GM12865 (cell line): ENCODE measurements around the gene CPZ.

ENCODE experiments used
- DNase-seq: peaks from one replicate; pipeline ENCODE4 v3.0.0; 2010; ENCODE audit warnings: low read depth
- H3K4me3 ChIP-seq: 2 replicates; pipeline ENCODE4 v1.5.1; 2011; ENCODE audit warnings: mild to moderate bottlenecking, low read depth, low read length, control low read depth
- CTCF ChIP-seq: IDR thresholded peaks from 2 replicates; pipeline ENCODE4 v1.5.1; 2011; ENCODE audit warnings: low read length, control low read depth, low read depth, inconsistent platforms; ENCODE audit not compliant: insufficient read depth; ENCODE audit errors: missing control alignments

The CPZ gene

GRCh38 chr4:8552024-8552423 is 40.5 kb upstream of the CPZ start:
- no peak for DNase-seq
- TF ChIP-seq CTCF = no peak

GRCh38 chr4:8552581-8553205 is 39.9 kb upstream of the CPZ start:
- no peak for TF ChIP-seq CTCF
- H3K4me3 ChIP-seq = no peak overlapping the region
- DNase-seq = no peak

More at GRCh38 chr4:8552024-8552423, 40.5 kb upstream of the CPZ start:
- no peak overlapping the region for H3K4me3 ChIP-seq

- no peak for DNase-seq
- no peak for TF ChIP-seq CTCF
- no peak overlapping the region for H3K4me3 ChIP-seq
These were observed 39.3 kb upstream of the CPZ start for GRCh38 chr4:8553216-8553615.

- no peak for DNase-seq
- no peak overlapping the region for H3K4me3 ChIP-seq
- no peak for TF ChIP-seq CTCF
These were observed 38.6 kb upstream of the CPZ start for GRCh38 chr4:8553991-8554405.

GRCh38 chr4:8554555-8555100 is 37.9 kb upstream of the CPZ start:
- no peak for DNase-seq
- no peak overlapping the region for H3K4me3 ChIP-seq
- no peak for TF ChIP-seq CTCF

- TF ChIP-seq CTCF = no peak
- DNase-seq = no peak
- no peak overlapping the region for H3K4me3 ChIP-seq
These were observed 36.8 kb upstream of the CPZ start for GRCh38 chr4:8555716-8556115.
